ENCODE measurements around the gene ANKS1A. TPM values are rescaled to one million over a fixed set of nuclear protein-coding genes. Genes with fewer than 3 reads are reported as not detected.
"Not testable (repeated sequence)": the region's sequence is repeated elsewhere in the genome, so short reads cannot be mapped to it uniquely, and the experiment has no call there.

ANKS1A gene, protein sequence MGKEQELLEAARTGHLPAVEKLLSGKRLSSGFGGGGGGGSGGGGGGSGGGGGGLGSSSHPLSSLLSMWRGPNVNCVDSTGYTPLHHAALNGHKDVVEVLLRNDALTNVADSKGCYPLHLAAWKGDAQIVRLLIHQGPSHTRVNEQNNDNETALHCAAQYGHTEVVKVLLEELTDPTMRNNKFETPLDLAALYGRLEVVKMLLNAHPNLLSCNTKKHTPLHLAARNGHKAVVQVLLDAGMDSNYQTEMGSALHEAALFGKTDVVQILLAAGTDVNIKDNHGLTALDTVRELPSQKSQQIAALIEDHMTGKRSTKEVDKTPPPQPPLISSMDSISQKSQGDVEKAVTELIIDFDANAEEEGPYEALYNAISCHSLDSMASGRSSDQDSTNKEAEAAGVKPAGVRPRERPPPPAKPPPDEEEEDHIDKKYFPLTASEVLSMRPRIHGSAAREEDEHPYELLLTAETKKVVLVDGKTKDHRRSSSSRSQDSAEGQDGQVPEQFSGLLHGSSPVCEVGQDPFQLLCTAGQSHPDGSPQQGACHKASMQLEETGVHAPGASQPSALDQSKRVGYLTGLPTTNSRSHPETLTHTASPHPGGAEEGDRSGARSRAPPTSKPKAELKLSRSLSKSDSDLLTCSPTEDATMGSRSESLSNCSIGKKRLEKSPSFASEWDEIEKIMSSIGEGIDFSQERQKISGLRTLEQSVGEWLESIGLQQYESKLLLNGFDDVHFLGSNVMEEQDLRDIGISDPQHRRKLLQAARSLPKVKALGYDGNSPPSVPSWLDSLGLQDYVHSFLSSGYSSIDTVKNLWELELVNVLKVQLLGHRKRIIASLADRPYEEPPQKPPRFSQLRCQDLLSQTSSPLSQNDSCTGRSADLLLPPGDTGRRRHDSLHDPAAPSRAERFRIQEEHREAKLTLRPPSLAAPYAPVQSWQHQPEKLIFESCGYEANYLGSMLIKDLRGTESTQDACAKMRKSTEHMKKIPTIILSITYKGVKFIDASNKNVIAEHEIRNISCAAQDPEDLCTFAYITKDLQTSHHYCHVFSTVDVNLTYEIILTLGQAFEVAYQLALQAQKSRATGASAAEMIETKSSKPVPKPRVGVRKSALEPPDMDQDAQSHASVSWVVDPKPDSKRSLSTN
- 1 to 10 TPM in 5 of 6 donors, not detected in 1; 1.4 to 5.5 (median 2.3) TPM for polyA plus RNA-seq (ENCODE audit: low read depth in 6 of 6)

DNA sequence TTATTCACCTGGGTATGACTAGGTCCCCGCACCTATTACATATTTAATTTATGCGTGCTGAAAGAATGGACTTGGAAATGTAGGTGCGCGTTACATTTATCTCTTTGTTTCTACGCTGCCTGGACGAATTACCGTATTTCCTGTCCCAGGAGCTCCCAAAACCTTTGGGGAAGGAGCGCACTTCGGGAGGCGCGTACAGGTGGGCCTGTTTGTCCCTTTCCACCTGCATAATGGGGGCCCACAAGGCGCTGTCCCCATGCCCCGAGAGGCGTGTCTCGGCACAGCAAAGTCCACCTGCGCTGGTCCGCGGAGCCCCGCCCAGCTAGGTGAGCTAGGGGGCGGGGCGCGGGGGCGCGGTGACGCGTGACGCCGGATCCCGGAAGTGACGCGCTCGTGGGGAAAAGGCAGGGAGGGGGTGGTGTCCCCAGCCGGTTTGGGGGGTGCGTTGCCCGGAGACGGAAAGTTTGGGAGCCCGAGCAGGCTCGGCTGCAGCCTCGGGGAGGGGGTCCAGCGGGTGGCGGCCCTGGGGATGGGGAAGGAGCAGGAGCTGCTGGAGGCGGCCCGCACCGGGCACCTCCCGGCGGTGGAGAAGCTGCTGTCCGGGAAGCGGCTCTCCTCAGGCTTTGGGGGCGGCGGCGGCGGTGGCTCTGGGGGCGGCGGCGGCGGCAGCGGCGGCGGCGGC is at the start of gene ANKS1A:
TSS of gene ANKS1A (plus strand) at position 382 of the 682 bp plus-strand sequence. CDS start at position 530, 148 bp downstream.
- H3K27ac Mint-ChIP-seq: peak within 1 kb of the TSS; percentile 97 to 100 (median 99)
- DNase-seq: peak; percentile 89
- no peaks in the 10 kb centered on the region for H3K27me3 Mint-ChIP-seq
- H3K4me1 Mint-ChIP-seq: peaks cover 29 to 55% (median 47%) of the 10 kb centered on the region in 3 donors
- H3K9me3 Mint-ChIP-seq: peaks cover 0 to 3% (median 0%) of the 10 kb centered on the region in 7 donors
- H3K4me3 Mint-ChIP-seq: peak within 1 kb of the TSS; percentile 97 to 100 (median 99)
- peak; percentile 72 to 76 for ATAC-seq (ENCODE audit: low read depth in 2 of 2)
- peaks cover 4 to 12% of the 10 kb centered on the region in 2 donors for H3K36me3 Mint-ChIP-seq

DNA sequence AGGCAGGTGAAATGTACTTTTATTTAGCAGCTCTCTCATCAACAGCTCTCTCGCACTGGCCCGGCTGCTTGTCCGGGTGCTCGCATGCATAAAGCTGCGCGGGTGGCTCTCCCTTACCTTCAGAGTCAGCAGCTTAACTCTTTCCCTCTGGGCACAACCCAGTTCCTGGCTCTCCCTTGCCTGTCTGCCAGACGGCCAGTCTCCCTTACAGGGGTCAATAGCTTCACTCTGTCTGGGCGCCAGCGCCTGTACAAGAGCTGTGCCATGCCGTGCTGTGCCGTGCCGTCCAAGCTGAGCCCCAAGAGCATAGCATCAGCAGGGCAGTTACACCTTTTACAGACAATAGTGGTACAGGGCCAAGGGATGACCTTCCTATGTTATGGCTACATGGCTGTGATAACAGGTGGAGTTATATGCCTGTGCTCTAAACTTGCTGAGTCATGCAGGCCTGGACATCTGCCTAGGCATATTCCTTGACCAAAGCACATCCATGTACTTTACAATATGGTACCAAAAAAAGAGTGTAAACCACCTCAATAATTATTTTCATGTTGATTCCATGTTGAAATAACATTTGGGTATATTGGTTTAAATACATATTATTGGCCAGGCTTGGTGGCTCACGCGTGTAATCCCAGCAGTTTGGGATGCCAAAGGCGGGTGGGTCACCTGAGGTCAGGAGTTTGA is 49.2 kb upstream of the ANKS1A start:
- no peak overlapping the region for H3K4me3 Mint-ChIP-seq
- no peak for ATAC-seq (ENCODE audit: low read depth in 2 of 2)
- H3K27ac Mint-ChIP-seq: no peak overlapping the region
- no peaks in the 10 kb centered on the region for H3K27me3 Mint-ChIP-seq
- H3K4me1 Mint-ChIP-seq: no peaks in the 10 kb centered on the region
- no peak for DNase-seq
- no peaks in the 10 kb centered on the region for H3K9me3 Mint-ChIP-seq
- H3K36me3 Mint-ChIP-seq: peaks cover 14 to 18% of the 10 kb centered on the region in 2 donors

DNA sequence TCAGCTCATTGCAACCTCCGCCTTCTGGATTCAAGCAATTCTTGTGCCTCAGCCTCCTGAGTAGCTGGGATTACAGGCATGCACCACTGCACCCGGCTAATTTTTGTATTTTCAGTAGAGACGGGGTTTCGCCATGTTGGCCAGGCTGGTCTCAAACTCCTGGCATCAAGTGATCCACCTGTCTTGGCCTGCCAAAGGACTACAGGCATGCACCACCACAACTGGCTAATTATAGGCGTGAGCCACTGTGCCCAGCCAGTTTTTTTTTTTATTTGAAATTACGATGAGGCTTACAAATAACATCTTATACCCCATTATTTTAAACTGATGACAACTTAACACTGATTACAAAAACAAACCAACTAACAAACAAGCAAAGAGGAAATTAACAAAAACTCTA is 40.0 kb upstream of the ANKS1A start:
- not testable (repeated sequence) for H3K9me3 Mint-ChIP-seq; H3K4me1 Mint-ChIP-seq; ATAC-seq (ENCODE audit: low read depth in 2 of 2); DNase-seq; H3K4me3 Mint-ChIP-seq; H3K27ac Mint-ChIP-seq; H3K27me3 Mint-ChIP-seq
- peaks cover 0 to 15% of the 10 kb centered on the region in 2 donors for H3K36me3 Mint-ChIP-seq

DNA sequence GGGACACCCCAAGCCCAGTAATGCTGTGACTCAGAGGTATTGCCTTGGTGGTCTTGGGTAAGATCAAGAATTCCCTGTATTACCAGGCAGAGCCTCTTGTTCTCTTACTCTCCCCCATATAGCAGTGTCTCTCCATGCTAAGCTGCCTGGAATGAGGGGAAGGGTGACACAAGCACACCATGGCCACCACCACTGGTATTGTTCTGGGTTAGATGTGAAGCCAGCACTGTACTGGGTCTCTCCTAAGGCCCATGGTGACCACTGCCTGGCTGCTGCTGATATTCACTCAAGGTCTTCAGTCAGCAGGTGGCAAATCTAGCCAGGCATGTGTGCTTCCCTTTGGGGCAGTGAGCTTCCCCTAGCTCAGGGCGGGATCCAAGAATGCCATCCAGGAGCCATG is 37.7 kb upstream of the ANKS1A start:
- no peak overlapping the region for H3K27ac Mint-ChIP-seq
- ATAC-seq (ENCODE audit: low read depth in 2 of 2): no peak
- no peak for DNase-seq
- peaks cover 7 to 25% of the 10 kb centered on the region in 2 donors for H3K36me3 Mint-ChIP-seq
- H3K4me3 Mint-ChIP-seq: no peak overlapping the region
- peaks cover 0 to 5% (median 0%) of the 10 kb centered on the region in 3 donors for H3K4me1 Mint-ChIP-seq
- H3K9me3 Mint-ChIP-seq: no peaks in the 10 kb centered on the region
- no peaks in the 10 kb centered on the region for H3K27me3 Mint-ChIP-seq

DNA sequence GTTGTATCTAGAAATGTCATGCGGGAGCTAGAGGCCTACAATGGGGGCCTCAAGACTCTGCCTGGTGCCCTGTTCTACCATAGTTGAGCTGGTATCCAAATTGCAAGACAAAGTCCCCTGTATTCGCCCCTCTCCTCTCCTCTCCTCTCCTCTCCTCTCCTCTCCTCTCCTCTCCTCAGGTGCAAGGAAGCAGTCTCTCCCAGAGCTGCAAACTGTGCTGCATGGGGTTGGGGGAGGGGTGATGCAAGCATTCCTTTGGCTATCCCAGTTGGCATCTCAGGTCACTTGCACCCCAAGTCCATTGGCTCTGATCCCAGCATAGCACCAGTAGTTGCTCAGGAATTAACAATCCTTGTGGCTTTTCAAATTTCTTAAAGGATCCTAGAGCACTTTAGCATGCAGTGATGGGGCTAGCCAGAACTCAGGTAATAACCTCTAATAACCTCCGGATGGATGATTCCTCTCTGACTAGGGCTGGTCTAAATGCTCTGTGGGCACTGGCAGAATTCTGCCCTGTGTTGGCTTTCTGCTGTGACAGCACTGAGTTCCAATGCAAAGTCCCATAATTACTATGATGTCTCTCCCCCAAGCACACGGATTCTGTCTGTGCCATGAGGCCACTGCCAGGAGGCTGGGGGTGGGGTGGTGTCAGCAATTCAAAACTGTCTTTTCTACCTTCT is 36.5 kb upstream of the ANKS1A start:
- Mint-ChIP-seq H3K9me3 (no peaks in the 10 kb centered on the region), H3K4me1 (peaks cover 0 to 5% (median 0%) of the 10 kb centered on the region in 3 donors), H3K4me3 (no peak overlapping the region), H3K36me3 (peaks cover 19 to 28% of the 10 kb centered on the region in 2 donors), H3K27ac (no peak overlapping the region), H3K27me3 (no peaks in the 10 kb centered on the region)
- no peak for ATAC-seq (ENCODE audit: low read depth in 2 of 2)
- DNase-seq: no peak

DNA sequence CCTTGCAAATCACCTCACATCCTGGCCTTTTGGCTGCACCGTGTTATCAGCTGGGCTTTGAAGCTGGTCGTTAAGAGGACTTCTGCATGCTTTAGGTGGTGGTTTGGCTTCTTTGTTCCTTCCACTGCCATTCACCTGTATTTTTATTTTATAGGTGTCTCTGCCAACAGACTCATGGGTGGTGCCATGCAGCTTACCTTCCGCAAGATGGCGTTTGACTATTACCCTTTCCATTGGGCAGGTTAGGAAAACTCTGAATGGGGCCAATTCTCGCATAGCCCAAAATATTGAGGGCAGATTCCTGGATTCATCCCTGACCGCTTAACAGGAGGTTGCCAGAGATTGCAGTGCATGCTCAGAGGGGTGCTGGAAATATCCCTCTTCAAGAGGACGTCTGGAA is 33.6 kb upstream of the ANKS1A start:
- DNase-seq: no peak
- Mint-ChIP-seq H3K36me3 (peaks cover 44 to 49% of the 10 kb centered on the region in 2 donors), H3K4me1 (no peaks in the 10 kb centered on the region), H3K27me3 (no peaks in the 10 kb centered on the region), H3K9me3 (no peaks in the 10 kb centered on the region), H3K27ac (peak overlapping the region in 1 of 6 donors; percentile 30), H3K4me3 (no peak overlapping the region)
- no peak for ATAC-seq (ENCODE audit: low read depth in 2 of 2)

DNA sequence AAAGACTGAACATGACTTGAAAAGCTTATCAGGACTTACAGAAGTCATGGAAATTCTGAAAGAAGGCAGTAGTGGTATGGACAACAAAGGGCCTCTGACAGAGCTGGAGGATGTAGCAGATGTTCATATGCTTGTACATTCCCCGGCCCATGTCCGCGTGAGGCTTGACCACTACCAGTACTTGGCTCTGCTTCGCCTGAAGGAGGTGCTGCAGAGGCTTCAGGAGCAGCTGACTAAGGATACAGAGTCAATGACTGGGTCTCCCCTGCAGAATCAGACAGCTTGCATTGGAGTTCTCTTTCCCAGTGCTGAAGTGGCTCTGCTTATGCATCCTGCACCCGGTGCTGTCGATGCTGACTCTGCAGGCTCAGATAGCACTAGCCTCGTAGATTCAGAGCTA is 30.4 kb upstream of the ANKS1A start:
- Mint-ChIP-seq H3K27ac (no peak overlapping the region), H3K27me3 (no peaks in the 10 kb centered on the region), H3K4me1 (no peaks in the 10 kb centered on the region), H3K9me3 (no peaks in the 10 kb centered on the region), H3K36me3 (peaks cover 40 to 44% of the 10 kb centered on the region in 2 donors), H3K4me3 (no peak overlapping the region)
- DNase-seq (no peak), ATAC-seq (ENCODE audit: low read depth in 2 of 2) (no peak)

DNA sequence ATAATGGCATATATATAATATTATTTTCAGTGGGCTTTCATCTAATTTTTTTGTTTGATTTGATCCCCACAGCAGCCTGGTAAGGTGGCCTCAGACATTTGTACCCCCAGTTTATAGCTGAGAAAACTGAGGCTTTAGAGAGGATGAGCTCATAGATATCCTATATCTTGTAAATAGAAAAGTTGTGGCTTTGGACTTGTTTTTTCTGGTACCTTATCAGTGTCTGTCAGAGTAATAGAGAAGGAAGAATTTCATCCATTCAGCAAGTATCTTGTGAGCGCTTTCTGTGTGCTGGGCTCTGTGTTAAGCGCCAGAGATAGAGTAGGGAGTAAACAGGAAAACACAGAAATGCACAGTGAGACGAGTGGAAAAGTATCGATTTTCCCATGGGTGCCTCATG is 29.1 kb upstream of the ANKS1A start:
- no peaks in the 10 kb centered on the region for H3K27me3 Mint-ChIP-seq
- H3K9me3 Mint-ChIP-seq: no peaks in the 10 kb centered on the region
- DNase-seq (no peak), ATAC-seq (ENCODE audit: low read depth in 2 of 2) (no peak)
- no peak overlapping the region for H3K27ac Mint-ChIP-seq
- no peak overlapping the region for H3K4me3 Mint-ChIP-seq
- H3K36me3 Mint-ChIP-seq: peaks cover 44 to 46% of the 10 kb centered on the region in 2 donors
- H3K4me1 Mint-ChIP-seq: no peaks in the 10 kb centered on the region

DNA sequence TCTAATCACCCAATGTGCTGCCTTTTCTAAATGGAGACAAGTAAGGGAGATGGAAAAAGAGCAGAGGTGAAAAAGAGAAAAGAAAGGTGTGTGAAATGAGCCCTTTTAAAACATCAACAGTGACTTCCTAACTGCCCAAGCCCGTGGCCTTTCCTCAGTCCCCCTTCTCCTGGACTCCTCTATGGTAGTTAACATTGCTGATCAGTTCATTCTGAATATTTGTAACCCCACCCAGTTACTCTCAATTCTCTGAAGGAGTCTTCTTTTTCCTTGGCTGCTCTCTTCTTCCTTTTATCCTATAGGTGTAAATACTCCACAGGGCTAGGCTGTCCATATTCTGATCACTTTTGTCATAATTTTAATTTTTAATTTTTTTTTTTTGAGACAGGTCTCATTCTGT is 28.3 kb upstream of the ANKS1A start:
- Mint-ChIP-seq H3K4me3 (no peak overlapping the region), H3K36me3 (peaks cover 43 to 46% of the 10 kb centered on the region in 2 donors), H3K9me3 (no peaks in the 10 kb centered on the region), H3K4me1 (no peaks in the 10 kb centered on the region), H3K27ac (peak overlapping the region in 1 of 6 donors; percentile 83), H3K27me3 (no peaks in the 10 kb centered on the region)
- no peak for DNase-seq
- ATAC-seq (ENCODE audit: low read depth in 2 of 2): no peak

DNA sequence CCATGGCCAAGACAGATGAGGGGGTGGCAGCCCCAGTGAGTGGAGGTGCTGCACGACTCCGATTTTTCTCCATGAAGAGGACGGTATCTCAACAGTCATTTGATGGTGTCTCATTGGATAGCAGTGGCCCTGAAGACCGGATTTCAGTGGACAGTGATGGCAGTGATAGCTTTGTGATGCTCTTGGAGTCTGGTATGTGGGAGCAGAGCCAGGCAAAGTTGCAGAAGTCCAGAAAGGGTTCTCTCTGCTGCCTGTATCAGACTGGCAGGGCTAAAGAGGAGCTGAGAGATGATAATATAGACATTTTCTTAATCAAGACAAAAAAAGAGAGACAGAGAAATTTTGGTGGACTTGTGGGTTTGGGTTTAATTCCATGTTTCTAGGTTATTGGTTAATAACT is 25.0 kb upstream of the ANKS1A start:
- no peak for ATAC-seq (ENCODE audit: low read depth in 2 of 2)
- no peak for DNase-seq
- Mint-ChIP-seq H3K27ac (peak overlapping the region in 1 of 6 donors; percentile 22), H3K9me3 (no peaks in the 10 kb centered on the region), H3K4me3 (peak overlapping the region in 1 of 8 donors; percentile 22), H3K36me3 (peaks cover 11 to 16% of the 10 kb centered on the region in 2 donors), H3K27me3 (no peaks in the 10 kb centered on the region), H3K4me1 (no peaks in the 10 kb centered on the region)

DNA sequence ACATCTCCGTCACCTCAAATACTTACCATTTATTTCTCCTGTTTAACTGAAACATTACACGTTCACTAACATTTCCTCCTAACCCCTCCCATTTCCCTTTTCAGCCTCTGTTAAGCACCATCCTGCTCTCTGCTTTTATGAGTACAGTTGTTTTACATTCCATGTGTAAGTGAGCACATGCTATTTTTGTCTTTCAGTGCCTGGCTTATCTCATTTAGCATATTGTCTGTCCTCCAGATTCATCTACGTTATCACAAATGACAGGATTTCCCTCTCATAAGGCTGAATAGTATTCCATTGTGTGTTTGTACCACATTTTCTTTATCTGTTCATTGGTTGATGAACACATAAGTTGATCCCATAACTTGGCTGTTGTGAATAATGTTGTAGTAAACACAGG is 23.9 kb upstream of the ANKS1A start:
- no peak overlapping the region for H3K4me3 Mint-ChIP-seq
- H3K36me3 Mint-ChIP-seq: peaks cover 0 to 12% of the 10 kb centered on the region in 2 donors

DNA sequence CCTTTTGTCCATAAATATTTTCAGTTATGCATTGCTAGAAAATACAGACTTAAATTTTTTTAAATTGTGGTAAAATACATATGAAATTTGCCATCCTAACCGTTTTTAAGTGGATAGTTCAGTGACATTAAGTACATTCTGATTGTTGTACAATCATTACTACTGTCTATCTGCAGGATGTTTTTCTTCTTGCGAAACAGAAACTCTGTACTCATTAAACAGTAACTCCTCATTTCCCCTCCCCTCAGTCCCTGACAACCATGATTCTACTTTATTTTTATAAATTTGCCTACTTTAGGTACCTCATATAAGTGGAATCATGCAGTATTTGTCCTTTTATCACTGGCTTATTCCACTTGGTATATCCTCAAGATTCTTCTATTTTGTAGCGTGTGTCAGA is 22.5 kb upstream of the ANKS1A start:
- Mint-ChIP-seq H3K27ac (peak overlapping the region in 1 of 6 donors; percentile 63), H3K4me1 (no peaks in the 10 kb centered on the region), H3K4me3 (no peak overlapping the region), H3K9me3 (no peaks in the 10 kb centered on the region), H3K36me3 (peaks cover 0 to 16% of the 10 kb centered on the region in 2 donors), H3K27me3 (no peaks in the 10 kb centered on the region)
- ATAC-seq (ENCODE audit: low read depth in 2 of 2) (no peak), DNase-seq (no peak)

More for the DNA sequence above, 23.9 kb upstream of the ANKS1A start:
- H3K27ac Mint-ChIP-seq: no peak overlapping the region
- no peak for DNase-seq
- no peaks in the 10 kb centered on the region for H3K4me1 Mint-ChIP-seq
- H3K9me3 Mint-ChIP-seq: no peaks in the 10 kb centered on the region
- no peaks in the 10 kb centered on the region for H3K27me3 Mint-ChIP-seq
- ATAC-seq (ENCODE audit: low read depth in 2 of 2): no peak

Data from naive B cell (primary cell).